SK-N-SH (cell line): ENCODE measurements around the gene PUDP. TPM values are rescaled to one million over a fixed set of nuclear protein-coding genes. Genes with fewer than 3 reads are reported as not detected.

ENCODE experiments used
- CTCF ChIA-PET: fragments of 300-600, 350-600 bp; formaldehyde crosslinking; extraction: SDS; loops from one replicate; lab custom pipeline; 2021; lab: Yijun Ruan, JAX
- POLR2A ChIA-PET: fragments of 350-600 bp; sonication (Branson Sonifier 250); formaldehyde crosslinking; extraction: SDS; loops from one replicate; lab custom pipeline; 2020; ENCODE audit warnings: antibody characterized with exemption, inconsistent platforms; lab: Yijun Ruan, JAX
- DNase-seq: peaks from one replicate; pipeline ENCODE4 v3.0.0; 2012
- H2AFZ ChIP-seq: fragments of 200-600 bp; sonication (generic); 2 replicates; pipeline ENCODE4 v1.8.1; 2016; ENCODE audit warnings: antibody characterized with exemption, mild to moderate bottlenecking, low read depth
- H3F3A ChIP-seq: fragments of 200-600 bp; sonication (generic); replicated peaks from 2 replicates; pipeline ENCODE3; 2016; ENCODE audit warnings: antibody characterized with exemption, mild to moderate bottlenecking; ENCODE audit not compliant: insufficient read depth
- H3K27ac ChIP-seq, 2 experiments: fragments of 200-500 bp in 1 of 2; fragments of 200-600 bp in 1 of 2; sonication (Bioruptor generic) in 1 of 2; sonication (generic), shearing (Covaris generic) in 1 of 2; 2 replicates each; pipeline versions ENCODE4 v1.5.1 to v1.6.1; 2014 to 2016; ENCODE audit warnings: low read depth in 2 of 2, inconsistent platforms in 1 of 2, low read length in 1 of 2, mild to moderate bottlenecking in 1 of 2, mixed read lengths in 1 of 2
- H3K27me3 ChIP-seq: fragments of 200-600 bp; sonication (generic), shearing (Covaris generic); 2 replicates; pipeline ENCODE4 v1.6.1; 2016; ENCODE audit warnings: mixed run types; ENCODE audit not compliant: insufficient read depth
- H3K36me3 ChIP-seq, 2 experiments: fragments of 200-500 bp in 1 of 2; fragments of 200-600 bp in 1 of 2; sonication (Bioruptor generic) in 1 of 2; sonication (generic) in 1 of 2; replicated peaks in 1 of 2; 2 replicates each; pipeline versions ENCODE3 to v1.5.1; 2014 to 2016; ENCODE audit warnings: low read length in 1 of 2, mild to moderate bottlenecking in 1 of 2; ENCODE audit not compliant: insufficient read depth in 2 of 2, control insufficient read depth in 1 of 2
- H3K4me1 ChIP-seq, 2 experiments: fragments of 200-500 bp in 1 of 2; fragments of 200-600 bp in 1 of 2; sonication (Bioruptor generic) in 1 of 2; sonication (generic), shearing (Covaris generic) in 1 of 2; 2 replicates each; pipeline versions ENCODE4 v1.5.1 to v1.6.1; 2014 to 2016; ENCODE audit warnings: low read depth in 1 of 2, low read length in 1 of 2, mixed run types in 1 of 2; ENCODE audit not compliant: insufficient read depth in 2 of 2, control insufficient read depth in 1 of 2
- H3K4me2 ChIP-seq: fragments of 200-600 bp; sonication (generic), shearing (Covaris generic); 2 replicates; pipeline ENCODE4 v1.6.1; 2017; ENCODE audit warnings: mixed run types
- H3K4me3 ChIP-seq, 2 experiments: fragments of 200-500 bp in 1 of 2; fragments of 200-600 bp in 1 of 2; sonication (Bioruptor generic) in 1 of 2; sonication (generic), shearing (Covaris generic) in 1 of 2; 2 replicates each; pipeline versions ENCODE4 v1.5.1 to v1.8.1; 2014 to 2016; ENCODE audit warnings: low read depth in 2 of 2, inconsistent platforms in 1 of 2, low read length in 1 of 2, mild to moderate bottlenecking in 1 of 2, mixed read lengths in 1 of 2, moderate library complexity in 1 of 2
- H3K79me2 ChIP-seq: fragments of 200-600 bp; sonication (generic); 2 replicates; pipeline ENCODE4 v1.8.1; 2017; ENCODE audit warnings: mild to moderate bottlenecking; ENCODE audit not compliant: insufficient read depth
- H3K9ac ChIP-seq: fragments of 200-600 bp; sonication (generic); 2 replicates; pipeline ENCODE4 v1.6.1; 2017; ENCODE audit warnings: mixed run types
- H3K9me2 ChIP-seq: fragments of 200-600 bp; sonication (generic); 2 replicates; pipeline ENCODE4 v1.6.1; 2017; ENCODE audit warnings: mixed run types
- H3K9me3 ChIP-seq: fragments of 200-600 bp; sonication (generic); 2 replicates; pipeline ENCODE4 v1.6.1; 2017; ENCODE audit warnings: mixed run types, mild to moderate bottlenecking, moderate library complexity
- H4K20me1 ChIP-seq: fragments of 200-600 bp; sonication (generic); 2 replicates; pipeline ENCODE4 v1.6.1; 2017; ENCODE audit warnings: mild to moderate bottlenecking, mixed run types; ENCODE audit not compliant: insufficient read depth
- EZH2phosphoT487 ChIP-seq: fragments of 200-600 bp; sonication (generic); IDR thresholded peaks from 2 replicates; pipeline ENCODE4 v1.6.1; 2017; ENCODE audit warnings: low read depth, mixed run types, mild to moderate bottlenecking, antibody characterized with exemption, moderate library complexity, borderline replicate concordance
- MXI1 ChIP-seq: IDR thresholded peaks from 2 replicates; pipeline ENCODE4 v1.6.1; 2012; ENCODE audit warnings: mild to moderate bottlenecking, low read depth, low read length, improper control_type of control experiment
- RCOR1 ChIP-seq: fragments of 150-350 bp; IDR thresholded peaks from 2 replicates; pipeline ENCODE4 v1.6.1; 2017; ENCODE audit warnings: antibody characterized with exemption, low read length
- USF2 ChIP-seq: fragments of 150-350 bp; IDR thresholded peaks from 2 replicates; pipeline ENCODE4 v1.6.1; 2017; ENCODE audit warnings: antibody characterized with exemption, low read length, low read depth, borderline replicate concordance
- WGBS: methylation state at CpG from one replicate; pipeline ENCODE4 v1.1.6; 2017; ENCODE audit warnings: low lambda C conversion rate; 5-methylcytosine and 5-hydroxymethylcytosine counted together
- polyA plus RNA-seq, 3 experiments: library from polyadenylated mRNA; depleted of rRNA; stranded (reverse); fragments of >200 nt; gene quantifications; 2 replicates each; pipeline ENCODE4 v1.2.3, GENCODE V29; 2012
- TF ChIP-seq, protein P1 (sequence below): IDR thresholded peaks from 2 replicates; pipeline ENCODE4 v1.6.1; 2012; ENCODE audit warnings: mild to moderate bottlenecking, low read depth, low read length, moderate library complexity
- TF ChIP-seq, protein P2 (sequence below): IDR thresholded peaks from 2 replicates; pipeline ENCODE4; 2012

The PUDP gene
- polyA plus RNA-seq, 1 of the 3 experiments (the other 2 are of a cell fraction) = 23.0 TPM

DNA sequence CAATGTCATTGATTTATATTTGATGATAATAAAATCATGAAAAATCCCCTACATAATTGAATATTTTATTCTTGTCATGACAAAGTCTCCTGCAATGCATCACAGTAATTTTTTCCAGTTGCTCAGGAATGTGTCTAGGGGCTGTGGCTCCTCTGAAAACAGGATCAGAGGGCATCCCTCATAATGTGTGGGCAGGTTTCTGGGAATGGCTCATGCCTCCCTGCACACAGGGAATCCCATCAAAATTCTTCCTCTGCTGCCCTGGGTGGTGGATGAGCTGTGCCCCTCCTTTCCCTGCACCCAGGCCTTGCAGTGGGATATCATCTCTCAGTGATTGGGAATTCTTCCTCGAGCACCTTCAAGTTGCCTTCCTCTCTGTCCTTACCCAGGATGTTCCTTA, 20.4 kb upstream of the PUDP start:
- no peaks in the 10 kb centered on the region for H3K27me3 ChIP-seq
- no peaks in the 10 kb centered on the region for H3K9me3 ChIP-seq
- POLR2A ChIA-PET = no interaction called here
- no peak overlapping the region for H3K27ac ChIP-seq
- H3K79me2 ChIP-seq = no peaks in the 10 kb centered on the region
- 0% methylated on average over 1 of the region's 1 CpG for WGBS
- H3K36me3 ChIP-seq = no peaks in the 10 kb centered on the region
- H3K4me1 ChIP-seq = no peaks in the 10 kb centered on the region; a peak in 1 of 4 replicates
- H4K20me1 ChIP-seq = no peaks in the 10 kb centered on the region
- no peaks in the 10 kb centered on the region for H3K9me2 ChIP-seq
- DNase-seq = no peak
- CTCF ChIA-PET = no interaction called here
- no peaks in the 10 kb centered on the region for H3F3A ChIP-seq
- no peak overlapping the region for H2AFZ ChIP-seq
- no peak overlapping the region for H3K4me2 ChIP-seq
- no peak overlapping the region for H3K9ac ChIP-seq
- TF ChIP-seq RCOR1 = no peak
- no peak for TF ChIP-seq MXI1
- no peak overlapping the region for H3K4me3 ChIP-seq

DNA sequence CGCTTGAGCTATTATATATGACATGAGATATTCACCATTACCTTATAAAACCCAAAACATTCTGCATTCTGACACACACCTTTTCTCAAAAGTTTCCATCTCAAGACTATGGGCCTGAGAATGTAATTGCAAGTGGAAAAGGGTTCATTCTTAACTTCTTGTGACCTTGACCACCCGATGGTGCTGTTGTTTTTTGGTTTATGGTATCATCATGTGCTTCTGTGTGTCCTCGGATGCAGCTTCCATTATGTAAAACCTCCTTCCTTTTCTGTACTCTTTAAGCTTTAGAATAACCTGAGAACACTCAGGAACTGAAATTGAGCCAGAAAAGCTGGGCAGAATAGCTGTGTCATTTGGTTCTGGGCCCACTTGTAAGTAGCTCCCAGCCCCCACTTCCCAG, 16.2 kb upstream of the PUDP start:
- Histone ChIP-seq H3K4me2 (no peak overlapping the region), H3K9me2 (no peaks in the 10 kb centered on the region), H3K4me3 (no peak overlapping the region), H3K9me3 (no peaks in the 10 kb centered on the region), H3F3A (no peaks in the 10 kb centered on the region)
- TF ChIP-seq, protein P1, sequence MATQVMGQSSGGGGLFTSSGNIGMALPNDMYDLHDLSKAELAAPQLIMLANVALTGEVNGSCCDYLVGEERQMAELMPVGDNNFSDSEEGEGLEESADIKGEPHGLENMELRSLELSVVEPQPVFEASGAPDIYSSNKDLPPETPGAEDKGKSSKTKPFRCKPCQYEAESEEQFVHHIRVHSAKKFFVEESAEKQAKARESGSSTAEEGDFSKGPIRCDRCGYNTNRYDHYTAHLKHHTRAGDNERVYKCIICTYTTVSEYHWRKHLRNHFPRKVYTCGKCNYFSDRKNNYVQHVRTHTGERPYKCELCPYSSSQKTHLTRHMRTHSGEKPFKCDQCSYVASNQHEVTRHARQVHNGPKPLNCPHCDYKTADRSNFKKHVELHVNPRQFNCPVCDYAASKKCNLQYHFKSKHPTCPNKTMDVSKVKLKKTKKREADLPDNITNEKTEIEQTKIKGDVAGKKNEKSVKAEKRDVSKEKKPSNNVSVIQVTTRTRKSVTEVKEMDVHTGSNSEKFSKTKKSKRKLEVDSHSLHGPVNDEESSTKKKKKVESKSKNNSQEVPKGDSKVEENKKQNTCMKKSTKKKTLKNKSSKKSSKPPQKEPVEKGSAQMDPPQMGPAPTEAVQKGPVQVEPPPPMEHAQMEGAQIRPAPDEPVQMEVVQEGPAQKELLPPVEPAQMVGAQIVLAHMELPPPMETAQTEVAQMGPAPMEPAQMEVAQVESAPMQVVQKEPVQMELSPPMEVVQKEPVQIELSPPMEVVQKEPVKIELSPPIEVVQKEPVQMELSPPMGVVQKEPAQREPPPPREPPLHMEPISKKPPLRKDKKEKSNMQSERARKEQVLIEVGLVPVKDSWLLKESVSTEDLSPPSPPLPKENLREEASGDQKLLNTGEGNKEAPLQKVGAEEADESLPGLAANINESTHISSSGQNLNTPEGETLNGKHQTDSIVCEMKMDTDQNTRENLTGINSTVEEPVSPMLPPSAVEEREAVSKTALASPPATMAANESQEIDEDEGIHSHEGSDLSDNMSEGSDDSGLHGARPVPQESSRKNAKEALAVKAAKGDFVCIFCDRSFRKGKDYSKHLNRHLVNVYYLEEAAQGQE = no peak
- TF ChIP-seq USF2 (no peak), EZH2phosphoT487 (no peak)
- TF ChIP-seq, protein P2, sequence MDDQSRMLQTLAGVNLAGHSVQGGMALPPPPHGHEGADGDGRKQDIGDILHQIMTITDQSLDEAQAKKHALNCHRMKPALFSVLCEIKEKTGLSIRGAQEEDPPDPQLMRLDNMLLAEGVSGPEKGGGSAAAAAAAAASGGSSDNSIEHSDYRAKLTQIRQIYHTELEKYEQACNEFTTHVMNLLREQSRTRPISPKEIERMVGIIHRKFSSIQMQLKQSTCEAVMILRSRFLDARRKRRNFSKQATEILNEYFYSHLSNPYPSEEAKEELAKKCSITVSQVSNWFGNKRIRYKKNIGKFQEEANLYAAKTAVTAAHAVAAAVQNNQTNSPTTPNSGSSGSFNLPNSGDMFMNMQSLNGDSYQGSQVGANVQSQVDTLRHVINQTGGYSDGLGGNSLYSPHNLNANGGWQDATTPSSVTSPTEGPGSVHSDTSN = no peak
- TF ChIP-seq, all 33 proteins: peak for 0
- no peak overlapping the region for H3K27ac ChIP-seq
- no peak overlapping the region for H3K9ac ChIP-seq
- H3K79me2 ChIP-seq = no peaks in the 10 kb centered on the region
- H2AFZ ChIP-seq = no peak overlapping the region
- DNase-seq = no peak
- H3K27me3 ChIP-seq = no peaks in the 10 kb centered on the region
- ChIA-PET CTCF (interaction anchor here (1.0 kb wide), 1 partner anchor 9 kb away, joined by 4 read pairs; no protein-coding TSS in a partner anchor), POLR2A (no interaction called here)
- 18% methylated on average over 3 of the region's 3 CpGs for WGBS
- no peaks in the 10 kb centered on the region; a peak in 1 of 4 replicates for H3K4me1 ChIP-seq
- no peaks in the 10 kb centered on the region for H4K20me1 ChIP-seq
- H3K36me3 ChIP-seq = no peaks in the 10 kb centered on the region
